Activated B cell treated with CpG ODN at 0.5 μM for 24 hours (primary cell): ENCODE results near the gene TLE5. TPM values are rescaled to one million over a fixed set of nuclear protein-coding genes. Genes with fewer than 3 reads are reported as not detected.

Experiments used
- ATAC-seq: fragments of 200-7000 bp; cut with Tn5 transposase; one replicate; pipeline ENCODE4 v1.10.0; 2021; ENCODE audit warnings: low read depth, mild to moderate bottlenecking, moderate library complexity
- CTCF ChIA-PET: fragments of 350-600 bp; sonication (Branson Sonifier 250); formaldehyde crosslinking; loops from one replicate; lab custom pipeline; 2021; ENCODE audit warnings: antibody characterized with exemption; lab: Charles Lee
- POLR2A ChIA-PET: fragments of 350-600 bp; sonication (Branson Sonifier 250); formaldehyde crosslinking; loops from one replicate; lab custom pipeline; 2021; ENCODE audit warnings: antibody characterized with exemption; lab: Charles Lee
- DNase-seq: peaks from one replicate; pipeline ENCODE4 v3.0.0; 2022
- H3K27ac Mint-ChIP-seq: one replicate; pipeline ENCODE4 v1.8.0; 2020; ENCODE audit warnings: mixed read lengths
- H3K27me3 Mint-ChIP-seq: one replicate; pipeline ENCODE4 v1.8.0; 2021; ENCODE audit warnings: mixed read lengths
- H3K36me3 Mint-ChIP-seq: one replicate; pipeline ENCODE4 v1.8.0; 2021; ENCODE audit warnings: low read depth, mixed read lengths
- H3K4me1 Mint-ChIP-seq: one replicate; pipeline ENCODE4 v1.8.0; 2021; ENCODE audit warnings: mixed read lengths
- H3K4me3 Mint-ChIP-seq: one replicate; pipeline ENCODE4 v1.8.0; 2020; ENCODE audit warnings: mild to moderate bottlenecking, mixed read lengths
- H3K9me3 Mint-ChIP-seq: one replicate; pipeline ENCODE4 v1.8.0; 2020; ENCODE audit warnings: mixed read lengths
- intact Hi-C: fragments of 100-400 bp; cut with micrococcal nuclease; formaldehyde crosslinking; loops from one replicate; pipeline ENCODE4 v1.15.1; 2024
- total RNA-seq: library from RNA; stranded (reverse); gene quantifications from 2 replicates; pipeline ENCODE4 v1.2.3, GENCODE V29; 2022
- TF ChIP-seq, protein P1 (sequence below): fragments of 200-600 bp; IDR thresholded peaks from one replicate; pipeline ENCODE4 v1.8.0; 2022; ENCODE audit warnings: antibody characterized with exemption, mild to moderate bottlenecking

TLE5 gene
- total RNA-seq, 1 donor from 2014 or later, result 323 TPM

GRCh38 chr19:3064011-3064330 lies 1.7 kb upstream of the TLE5 start:
- ATAC-seq, result no peak
- H3K4me1 Mint-ChIP-seq, result peaks cover 60% of the 10 kb centered on the region
- H3K27ac Mint-ChIP-seq, result peak overlapping the region; percentile 89

DNA sequence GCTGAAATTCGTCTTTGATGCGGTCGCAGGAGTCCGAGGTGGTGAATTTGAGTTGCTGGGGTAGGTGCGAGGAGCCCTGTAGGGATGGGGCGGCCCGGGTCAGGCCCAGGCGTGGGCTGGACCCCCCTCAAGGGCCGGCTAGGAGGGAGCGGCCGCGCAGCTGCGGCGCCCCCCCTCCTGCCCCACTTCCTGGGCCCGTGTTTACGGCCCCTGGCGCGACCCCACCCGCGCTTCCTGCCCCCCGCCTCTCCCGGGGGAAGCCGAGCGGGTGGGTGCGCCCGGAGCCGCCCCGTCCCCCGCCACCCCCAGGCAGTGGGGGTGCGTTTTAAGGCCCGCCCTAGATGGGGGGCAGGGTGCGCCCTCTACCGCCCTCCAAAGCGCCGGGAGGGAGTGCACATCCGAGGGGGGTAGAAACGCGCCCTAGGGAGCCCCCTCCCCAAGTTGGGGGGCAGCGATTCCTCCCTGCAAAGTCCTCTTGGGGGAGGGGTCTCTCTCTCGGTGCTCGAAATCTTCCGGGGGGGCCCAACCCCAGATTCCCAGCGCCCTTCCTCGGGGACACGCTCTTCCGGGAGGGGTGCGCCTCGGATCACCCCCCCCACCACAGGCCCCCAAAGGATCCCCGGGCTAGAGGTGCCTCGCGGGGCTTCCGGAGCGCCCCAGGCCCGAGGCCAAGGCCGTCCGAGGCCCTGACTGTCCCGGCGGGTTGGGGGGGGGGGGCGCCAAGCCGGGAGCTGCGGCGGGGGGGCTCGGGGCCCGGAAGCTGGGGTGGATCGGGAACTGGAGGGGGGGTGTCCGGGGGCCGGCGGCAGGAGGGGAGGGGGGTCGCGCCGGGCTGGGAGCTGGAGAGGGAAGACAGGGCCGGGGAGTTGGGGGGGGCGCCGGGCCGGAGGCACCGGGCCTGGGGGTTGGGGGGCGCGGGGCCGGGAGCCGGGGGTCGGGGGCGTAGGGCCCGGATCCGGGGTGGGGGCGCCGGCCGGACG lies 823 bp downstream of the TLE5 start:
- Mint-ChIP-seq H3K36me3 (peaks cover 33% of the 10 kb centered on the region), H3K27me3 (no peaks in the 10 kb centered on the region), H3K27ac (peak overlapping the region; percentile 90), H3K4me1 (peaks cover 65% of the 10 kb centered on the region), H3K9me3 (no peaks in the 10 kb centered on the region), H3K4me3 (peak overlapping the region; percentile 83)
- intact Hi-C loops, result loop anchor here (1.0 to 5.0 kb wide), 5 partner anchors 15 to 116 kb away; partner anchors contain the start of gene S1PR4
- TF ChIP-seq, protein P1, sequence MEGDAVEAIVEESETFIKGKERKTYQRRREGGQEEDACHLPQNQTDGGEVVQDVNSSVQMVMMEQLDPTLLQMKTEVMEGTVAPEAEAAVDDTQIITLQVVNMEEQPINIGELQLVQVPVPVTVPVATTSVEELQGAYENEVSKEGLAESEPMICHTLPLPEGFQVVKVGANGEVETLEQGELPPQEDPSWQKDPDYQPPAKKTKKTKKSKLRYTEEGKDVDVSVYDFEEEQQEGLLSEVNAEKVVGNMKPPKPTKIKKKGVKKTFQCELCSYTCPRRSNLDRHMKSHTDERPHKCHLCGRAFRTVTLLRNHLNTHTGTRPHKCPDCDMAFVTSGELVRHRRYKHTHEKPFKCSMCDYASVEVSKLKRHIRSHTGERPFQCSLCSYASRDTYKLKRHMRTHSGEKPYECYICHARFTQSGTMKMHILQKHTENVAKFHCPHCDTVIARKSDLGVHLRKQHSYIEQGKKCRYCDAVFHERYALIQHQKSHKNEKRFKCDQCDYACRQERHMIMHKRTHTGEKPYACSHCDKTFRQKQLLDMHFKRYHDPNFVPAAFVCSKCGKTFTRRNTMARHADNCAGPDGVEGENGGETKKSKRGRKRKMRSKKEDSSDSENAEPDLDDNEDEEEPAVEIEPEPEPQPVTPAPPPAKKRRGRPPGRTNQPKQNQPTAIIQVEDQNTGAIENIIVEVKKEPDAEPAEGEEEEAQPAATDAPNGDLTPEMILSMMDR, result no peak
- ATAC-seq (peak; percentile 59), DNase-seq (peak; percentile 64)
- ChIA-PET CTCF (interaction anchor here (0.9 to 1.5 kb wide), 2 partner anchors 15 to 42 kb away, joined by 3 to 4 read pairs; no protein-coding TSS in a partner anchor), POLR2A (interaction anchor here (0.5 to 3.2 kb wide), 14 partner anchors 8 to 2000 kb away, joined by 3 to 28 read pairs (median 4); partner anchors contain the start of gene TLE6)

More at GRCh38 chr19:3064011-3064330, 1.7 kb upstream of the TLE5 start:
- H3K27me3 Mint-ChIP-seq, result no peaks in the 10 kb centered on the region
- ChIA-PET CTCF (interaction anchor here (2.4 kb wide), 1 partner anchor 11 kb away, joined by 7 read pairs; no protein-coding TSS in a partner anchor), POLR2A (interaction anchor here (1.2 to 1.5 kb wide), 2 partner anchors 28 to 43 kb away, joined by 4 to 5 read pairs; no protein-coding TSS in a partner anchor)
- intact Hi-C loops, result loop anchor here (5.0 kb wide), 2 partner anchors 112 to 113 kb away; partner anchors contain the start of gene S1PR4
- peak overlapping the region; percentile 7 for H3K4me3 Mint-ChIP-seq
- no peak for DNase-seq
- TF ChIP-seq, protein P1, result no peak
- no peaks in the 10 kb centered on the region for H3K9me3 Mint-ChIP-seq
- peaks cover 12% of the 10 kb centered on the region for H3K36me3 Mint-ChIP-seq

- Mint-ChIP-seq H3K9me3 (no peaks in the 10 kb centered on the region), H3K27ac (peak overlapping the region; percentile 90), H3K4me1 (peaks cover 58% of the 10 kb centered on the region), H3K27me3 (no peaks in the 10 kb centered on the region), H3K36me3 (peaks cover 36% of the 10 kb centered on the region), H3K4me3 (peak overlapping the region; percentile 83)
- DNase-seq, result no peak
- intact Hi-C loops, result loop anchor here (1.0 to 5.0 kb wide), 5 partner anchors 16 to 116 kb away; partner anchors contain the start of gene S1PR4
- CTCF ChIA-PET, result interaction anchor here (0.9 to 1.5 kb wide), 2 partner anchors 16 to 43 kb away, joined by 3 to 4 read pairs; no protein-coding TSS in a partner anchor
- POLR2A ChIA-PET, result interaction anchor here (0.6 to 3.2 kb wide), 9 partner anchors 13 to 2000 kb away, joined by 3 to 28 read pairs (median 3); partner anchors contain the start of gene TLE6
- no peak for ATAC-seq
- TF ChIP-seq, protein P1, result no peak
Measured at GRCh38 chr19:3060857-3061181, 1.5 kb downstream of the TLE5 start.

DNA sequence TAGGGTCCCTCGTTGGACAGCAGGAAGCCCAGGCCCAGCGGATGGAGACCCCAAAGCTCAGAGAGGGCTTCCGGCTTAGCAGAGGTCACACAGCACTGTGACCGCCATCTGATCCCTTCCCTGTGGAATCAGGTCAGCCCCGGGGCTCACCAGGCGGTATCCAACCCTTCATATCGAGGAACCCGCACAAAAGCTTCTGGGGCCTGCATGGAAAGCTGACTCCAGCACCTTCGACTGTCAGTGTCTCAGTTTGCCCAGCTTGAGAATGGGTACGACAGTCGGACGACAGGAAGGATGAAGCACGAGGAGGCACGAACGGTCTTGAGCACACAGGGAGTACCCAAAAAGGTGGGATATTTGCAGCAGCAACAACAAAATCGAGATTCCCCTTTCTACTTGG lies 2.6 kb downstream of the TLE5 start:
- TF ChIP-seq, protein P1, result no peak
- POLR2A ChIA-PET, result interaction anchor here (0.6 to 3.2 kb wide), 4 partner anchors 13 to 24 kb away, joined by 3 to 28 read pairs (median 3); no protein-coding TSS in a partner anchor
- CTCF ChIA-PET, result no interaction called here
- ATAC-seq, result no peak
- intact Hi-C loops, result loop anchor here (2.0 to 5.0 kb wide), 4 partner anchors 17 to 118 kb away; partner anchors contain the start of gene S1PR4
- peak overlapping the region; percentile 11 for H3K4me3 Mint-ChIP-seq
- no peaks in the 10 kb centered on the region for H3K27me3 Mint-ChIP-seq
- no peaks in the 10 kb centered on the region for H3K9me3 Mint-ChIP-seq
- DNase-seq, result no peak
- H3K36me3 Mint-ChIP-seq, result peaks cover 47% of the 10 kb centered on the region
- peaks cover 53% of the 10 kb centered on the region for H3K4me1 Mint-ChIP-seq
- H3K27ac Mint-ChIP-seq, result peak overlapping the region; percentile 90
